ENCODE measurements around the gene DIAPH1.

Gene DIAPH1

DNA sequence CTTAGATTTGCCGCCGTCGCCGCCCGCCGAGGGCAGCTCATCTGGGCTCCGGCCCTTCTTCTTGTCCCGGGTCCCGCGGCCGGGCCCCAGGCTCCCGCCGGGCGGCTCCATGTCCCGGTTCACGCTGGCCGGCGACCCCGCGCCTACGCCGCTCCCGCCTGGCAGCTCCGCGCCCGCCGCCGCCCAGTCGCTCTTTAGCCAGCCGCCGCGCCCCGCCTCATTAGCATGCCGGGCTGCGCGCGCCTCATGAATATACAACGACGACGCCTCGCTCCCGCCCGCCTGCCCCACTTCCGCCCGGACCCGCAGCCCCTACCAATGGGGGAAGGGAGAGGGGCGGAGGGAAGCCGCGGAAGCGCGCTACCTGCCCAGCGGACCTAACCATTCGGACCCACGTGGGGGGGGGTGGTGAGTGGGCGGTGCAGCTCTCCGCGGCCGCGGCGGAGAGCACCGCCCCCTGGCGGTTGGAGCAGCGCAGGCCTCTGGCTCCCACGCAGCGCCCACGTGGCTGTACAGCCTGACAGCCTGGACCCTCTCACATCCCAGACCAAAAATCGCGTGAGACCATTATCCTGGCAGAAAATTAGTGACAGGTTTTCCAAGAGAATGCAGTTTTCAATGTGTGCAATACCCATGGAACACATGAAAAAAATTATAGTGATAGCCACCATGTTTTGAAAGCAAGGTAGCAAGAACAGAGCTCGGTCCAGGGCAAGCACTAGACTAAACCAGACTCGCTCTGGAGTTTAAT is at the start of gene DIAPH1:
Gene DIAPH1, minus strand, starts transcription at position 197 of the 751 bp plus-strand sequence. Its CDS starts 86 bp downstream, at position 111.
- DNase-seq (ENCODE audit: insufficient read length, low spot score) (peak; percentile 92), FAIRE-seq (peak; percentile 94)

DNA sequence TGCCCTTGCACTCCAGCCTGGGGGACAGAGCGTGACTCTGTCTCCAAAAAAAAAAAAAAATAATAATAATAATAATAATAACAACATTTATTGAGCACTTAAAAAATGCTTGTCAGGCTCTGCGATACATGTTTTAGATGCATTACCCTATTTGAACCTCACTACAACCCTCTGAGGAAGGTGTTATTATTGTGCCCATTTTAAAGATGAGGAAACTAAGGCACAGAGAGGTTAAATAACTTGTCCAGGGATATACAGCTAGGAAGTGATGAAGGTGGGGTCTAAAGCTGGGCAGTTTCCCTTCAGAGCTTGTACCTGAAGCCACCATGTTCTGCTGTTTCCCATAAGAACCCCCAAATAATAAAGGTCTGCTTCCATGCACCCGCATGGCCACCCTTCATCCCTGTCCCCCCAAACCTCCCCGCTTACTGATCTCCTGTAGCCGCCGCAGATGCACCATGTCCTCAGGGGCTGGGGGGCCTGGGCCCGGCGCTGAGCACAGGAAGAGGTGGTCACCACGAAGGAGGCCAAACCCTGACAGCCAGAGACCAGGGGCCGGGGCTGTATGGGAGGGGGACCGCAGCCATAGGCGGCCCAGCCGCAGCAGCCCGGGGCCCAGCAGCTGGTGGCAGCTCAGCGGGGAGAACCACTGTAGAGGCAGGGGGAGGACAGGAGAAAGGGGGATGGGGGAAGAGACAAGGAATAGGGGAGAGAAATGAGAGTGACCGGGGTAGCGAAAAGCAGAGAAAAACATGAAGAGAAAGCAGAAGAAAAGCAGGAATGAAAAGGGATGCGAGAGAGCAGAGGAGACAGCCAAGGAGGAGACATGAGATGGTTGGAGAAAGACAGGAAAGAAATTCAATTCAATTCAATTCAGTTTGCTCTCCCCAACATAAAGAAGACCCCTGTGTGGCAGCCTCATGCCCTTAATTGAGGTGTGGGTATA is 47.5 kb upstream of the DIAPH1 start:
- DNase-seq (ENCODE audit: insufficient read length, low spot score) (no peak), FAIRE-seq (no peak)

DNA sequence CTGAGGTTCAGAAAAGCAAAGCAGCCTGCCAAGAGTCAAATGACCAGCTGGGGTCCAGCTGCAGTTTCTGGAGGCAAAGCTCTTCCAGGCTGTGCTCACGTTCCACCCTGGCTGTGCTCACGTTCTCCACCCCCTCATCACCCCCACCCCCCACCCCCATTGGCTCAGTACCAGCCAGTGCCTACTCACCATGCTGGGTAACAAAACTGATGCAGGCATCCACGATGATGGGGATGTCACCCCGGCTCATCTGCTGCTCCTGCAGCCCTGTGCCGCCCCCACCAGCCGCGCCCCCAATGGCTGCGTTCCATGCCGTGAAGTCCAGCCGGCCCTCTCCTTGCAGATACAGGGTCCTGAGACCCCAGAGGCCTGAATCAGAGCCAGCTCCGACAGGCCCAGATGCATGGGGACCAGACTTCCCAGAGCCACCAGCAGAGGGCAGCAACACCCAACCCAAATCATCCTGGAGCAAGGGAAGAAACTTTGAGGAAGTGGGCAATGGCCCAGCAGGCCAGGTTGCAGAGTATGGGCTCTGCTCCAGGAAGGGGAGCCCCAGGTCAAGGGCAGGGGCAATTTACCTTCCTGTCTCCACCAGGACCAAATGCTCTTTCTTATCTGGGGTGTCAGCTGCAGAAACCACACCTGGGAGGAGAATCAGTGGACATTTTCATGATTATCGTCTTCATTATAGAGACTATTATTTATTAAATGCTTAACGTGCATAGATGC is 46.1 kb upstream of the DIAPH1 start:
- FAIRE-seq (no peak), DNase-seq (ENCODE audit: insufficient read length, low spot score) (peak; percentile 76)

- FAIRE-seq (no peak), DNase-seq (ENCODE audit: insufficient read length, low spot score) (no peak)
Measured at GRCh38 chr5:141663506-141663905, 44.7 kb upstream of the DIAPH1 start.

DNA sequence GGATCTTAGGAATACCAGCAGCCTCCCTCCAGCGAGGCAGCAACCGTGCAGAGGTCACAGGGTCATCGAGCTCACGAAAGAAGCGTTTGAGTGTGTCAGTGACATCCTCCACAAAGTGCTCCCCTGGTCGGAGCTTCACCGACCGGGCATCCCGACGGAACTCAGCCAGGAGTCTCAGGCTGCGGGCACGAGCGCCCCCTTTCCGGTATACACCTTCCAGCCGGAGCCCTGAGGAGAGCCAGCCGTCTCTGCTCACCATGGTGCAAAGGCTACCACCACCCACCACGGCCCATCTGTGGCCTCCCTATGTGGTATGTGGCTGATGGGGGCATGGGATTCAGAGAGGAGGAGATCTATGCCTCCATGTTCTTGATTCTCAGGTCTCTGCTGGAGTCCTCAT is 43.2 kb upstream of the DIAPH1 start:
- DNase-seq (ENCODE audit: insufficient read length, low spot score): no peak
- no peak for FAIRE-seq

- FAIRE-seq: peak; percentile 65
- no peak for DNase-seq (ENCODE audit: insufficient read length, low spot score)
Measured at GRCh38 chr5:141657937-141658545, 39.2 kb upstream of the DIAPH1 start.

GRCh38 chr5:141657404-141657803 is 38.6 kb upstream of the DIAPH1 start:
- DNase-seq (ENCODE audit: insufficient read length, low spot score) (no peak), FAIRE-seq (no peak)

GRCh38 chr5:141656396-141656795 is 37.6 kb upstream of the DIAPH1 start:
- DNase-seq (ENCODE audit: insufficient read length, low spot score): no peak
- FAIRE-seq: no peak

DNA sequence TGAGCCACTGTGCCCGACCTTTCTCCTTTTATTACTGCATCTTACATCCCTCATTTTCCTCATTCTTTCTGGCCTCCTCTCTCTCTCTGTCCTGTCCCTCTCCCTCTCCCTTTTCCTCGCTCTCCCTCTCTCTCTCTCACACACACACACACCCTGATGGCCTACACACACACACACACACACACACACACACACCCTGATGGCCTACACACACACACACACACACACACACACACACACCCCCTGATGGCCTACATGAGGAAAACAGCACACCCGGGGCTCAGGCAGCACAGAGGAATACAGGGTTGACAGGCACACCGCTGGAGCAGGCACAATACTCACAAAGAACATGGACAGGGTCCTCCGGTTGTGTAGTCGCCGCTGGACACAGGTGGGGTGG is 36.2 kb upstream of the DIAPH1 start:
- FAIRE-seq (no peak), DNase-seq (ENCODE audit: insufficient read length, low spot score) (no peak)

- DNase-seq (ENCODE audit: insufficient read length, low spot score) (no peak), FAIRE-seq (no peak)
Measured at GRCh38 chr5:141654298-141654697, 35.5 kb upstream of the DIAPH1 start.

DNA sequence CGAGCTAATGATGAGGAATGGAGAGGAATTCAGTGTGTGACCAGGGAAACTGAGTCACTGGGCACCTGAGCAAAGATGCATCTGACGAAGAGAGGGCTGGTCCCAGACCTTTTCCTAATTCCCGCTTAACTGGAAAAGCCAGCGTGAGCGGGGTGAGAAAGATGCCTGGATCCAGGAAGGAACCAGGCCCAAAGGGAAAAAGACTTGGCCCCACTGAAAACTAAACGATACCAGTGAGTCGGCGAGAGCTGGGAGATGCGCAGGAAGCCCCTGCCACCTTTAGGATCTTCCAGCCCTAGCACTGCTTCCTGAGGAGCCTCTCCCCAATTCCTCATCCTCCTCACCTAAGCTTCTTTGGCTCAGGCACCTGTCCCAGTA is 32.9 kb upstream of the DIAPH1 start:
- DNase-seq (ENCODE audit: insufficient read length, low spot score): no peak

GRCh38 chr5:141650851-141651727 is 32.3 kb upstream of the DIAPH1 start, which contains the start of gene FCHSD1:
Gene FCHSD1, minus strand, starts transcription at chr5:141651418. Its CDS starts 50 bp downstream, at chr5:141651368.
- peak; percentile 89 for DNase-seq (ENCODE audit: insufficient read length, low spot score)
- peak; percentile 33 for FAIRE-seq

More for the DNA sequence above, 32.9 kb upstream of the DIAPH1 start:
- FAIRE-seq: no peak

- FAIRE-seq: no peak
Measured at GRCh38 chr5:141649972-141650371, 31.2 kb upstream of the DIAPH1 start.

GRCh38 chr5:141649056-141649688 is 30.4 kb upstream of the DIAPH1 start:
- DNase-seq (ENCODE audit: insufficient read length, low spot score): no peak
- no peak for FAIRE-seq

More at GRCh38 chr5:141649972-141650371, 31.2 kb upstream of the DIAPH1 start:
- DNase-seq (ENCODE audit: insufficient read length, low spot score): no peak

DNA sequence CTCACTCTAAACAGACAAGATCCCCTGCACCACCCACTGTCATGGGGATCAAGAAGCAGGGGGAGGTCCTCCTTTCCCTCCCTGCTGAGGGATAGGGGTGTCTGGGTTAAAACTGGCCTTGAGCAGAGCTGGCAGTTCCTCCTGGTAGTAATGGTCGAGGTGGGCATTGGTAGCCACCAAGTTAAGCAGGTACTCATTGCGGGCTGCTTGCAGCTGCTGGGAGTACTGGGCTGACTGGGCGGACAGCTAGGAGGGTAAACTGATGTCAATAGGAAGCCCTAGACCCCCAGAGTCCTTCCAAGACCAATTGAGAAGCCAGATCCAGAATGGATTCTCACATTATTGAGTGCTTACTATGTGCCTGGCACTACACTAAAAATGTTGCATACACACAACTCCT is 29.1 kb upstream of the DIAPH1 start:
- no peak for FAIRE-seq
- DNase-seq (ENCODE audit: insufficient read length, low spot score): no peak

DNA sequence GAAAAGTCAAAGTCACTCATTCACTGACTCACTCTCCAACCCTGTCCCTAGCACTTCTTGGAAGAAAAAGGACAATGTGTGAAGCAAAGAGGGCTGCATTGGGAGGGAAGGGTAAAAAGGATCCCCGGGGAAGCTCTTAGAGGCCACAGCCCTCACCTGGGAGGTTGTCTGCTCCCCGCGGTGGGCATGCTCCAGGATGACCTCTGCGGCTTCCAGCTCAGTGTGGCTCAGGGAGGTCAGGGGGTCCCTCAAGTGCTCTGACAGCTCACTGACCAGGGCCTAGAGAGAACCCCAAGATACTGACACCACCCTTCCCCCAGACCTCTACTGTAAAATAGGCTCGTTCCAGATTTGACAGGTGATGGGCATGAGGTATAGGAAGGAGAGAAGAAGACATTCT is 28.4 kb upstream of the DIAPH1 start:
- no peak for FAIRE-seq
- DNase-seq (ENCODE audit: insufficient read length, low spot score): no peak

DNA sequence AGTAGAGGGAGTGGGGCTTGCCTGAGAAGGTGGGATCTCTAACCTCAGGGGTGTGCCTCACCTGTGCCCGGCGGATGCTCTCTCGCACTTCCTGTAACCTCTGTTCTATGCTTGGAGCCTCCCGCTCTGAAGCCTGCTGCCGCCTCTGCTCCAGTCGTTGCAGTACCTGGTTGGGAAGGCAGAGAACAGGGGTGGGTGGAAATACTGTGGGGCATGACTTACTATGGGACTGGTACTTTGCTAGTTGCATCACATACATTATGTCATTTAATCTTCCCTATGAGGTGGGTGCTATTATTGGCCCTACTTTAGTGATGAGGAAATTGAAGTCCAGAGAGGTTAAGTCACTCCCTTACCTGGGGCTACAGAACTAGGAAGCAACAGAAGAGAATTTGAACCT is 27.2 kb upstream of the DIAPH1 start:
- FAIRE-seq: no peak

GRCh38 chr5:141641634-141642267 is 23.0 kb upstream of the DIAPH1 start:
- FAIRE-seq: no peak
- DNase-seq (ENCODE audit: insufficient read length, low spot score): peak; percentile 56

More for the DNA sequence above, 27.2 kb upstream of the DIAPH1 start:
- DNase-seq (ENCODE audit: insufficient read length, low spot score): no peak

Measured in HTR-8/SVneo (cell line).